Mesendoderm (in vitro differentiated cells): Measurements from ENCODE around the gene NLE1.
"Not testable (repeated sequence)": the region's sequence is repeated elsewhere in the genome, so short reads cannot be mapped to it uniquely, and the experiment has no call there.

Experiments used
- DNase-seq: peaks from one replicate; pipeline ENCODE4 v3.0.0; 2013
- H2AK5ac ChIP-seq: 2 replicates; pipeline ENCODE4 v1.6.1; 2013; ENCODE audit warnings: low read length, inconsistent platforms
- H2BK120ac ChIP-seq: 2 replicates; pipeline ENCODE4 v1.6.1; 2013; ENCODE audit warnings: low read depth, mild to moderate bottlenecking, low read length, moderate library complexity, mixed read lengths
- H2BK15ac ChIP-seq: replicated peaks from 2 replicates; pipeline ENCODE4 v1.6.1; 2013; ENCODE audit warnings: low read depth, mild to moderate bottlenecking, moderate library complexity
- H2BK5ac ChIP-seq: 2 replicates; pipeline ENCODE4 v1.6.1; 2013; ENCODE audit warnings: low read length, inconsistent platforms
- H3K18ac ChIP-seq: 2 replicates; pipeline ENCODE4 v1.6.1; 2013; ENCODE audit warnings: mild to moderate bottlenecking, low read length, mixed read lengths
- H3K23ac ChIP-seq: one replicate; pipeline ENCODE4 v1.6.1; 2013; ENCODE audit warnings: low read length
- H3K27ac ChIP-seq: 2 replicates; pipeline ENCODE4 v1.5.1; 2013; ENCODE audit warnings: low read depth, mild to moderate bottlenecking, inconsistent platforms, low read length, moderate library complexity
- H3K27me3 ChIP-seq: 2 replicates; pipeline ENCODE4 v1.6.1; 2013; ENCODE audit warnings: low read length, control low read depth, mild to moderate bottlenecking, inconsistent platforms; ENCODE audit not compliant: insufficient read depth, poor library complexity
- H3K36me3 ChIP-seq: 2 replicates; pipeline ENCODE4 v1.6.1; 2013; ENCODE audit warnings: low read length, inconsistent platforms; ENCODE audit not compliant: control insufficient read depth, insufficient read depth
- H3K4ac ChIP-seq: one replicate; pipeline ENCODE4 v1.6.1; 2013; ENCODE audit warnings: low read depth, mild to moderate bottlenecking, low read length, moderate library complexity
- H3K4me1 ChIP-seq: 2 replicates; pipeline ENCODE4 v1.6.1; 2013; ENCODE audit warnings: low read depth, low read length, inconsistent platforms; ENCODE audit not compliant: control insufficient read depth
- H3K4me2 ChIP-seq: 2 replicates; pipeline ENCODE4 v1.6.1; 2013; ENCODE audit warnings: low read length
- H3K4me3 ChIP-seq: 2 replicates; pipeline ENCODE4 v1.5.1; 2013; ENCODE audit warnings: mild to moderate bottlenecking, low read length
- H3K56ac ChIP-seq: one replicate; pipeline ENCODE4 v1.6.1; 2013; ENCODE audit warnings: low read length
- H3K79me1 ChIP-seq: 2 replicates; pipeline ENCODE4 v1.6.1; 2013; ENCODE audit warnings: low read length, inconsistent platforms
- H3K79me2 ChIP-seq: 2 replicates; pipeline ENCODE4 v1.6.1; 2013; ENCODE audit warnings: mild to moderate bottlenecking, low read length; ENCODE audit not compliant: control insufficient read depth, insufficient read depth
- H3K9ac ChIP-seq: 2 replicates; pipeline ENCODE4 v1.6.1; 2013; ENCODE audit warnings: low read length, inconsistent platforms
- H4K5ac ChIP-seq: one replicate; pipeline ENCODE4 v1.6.1; 2013; ENCODE audit warnings: low read length
- H4K8ac ChIP-seq: one replicate; pipeline ENCODE4 v1.6.1; 2013; ENCODE audit warnings: low read depth, mild to moderate bottlenecking, control low read depth, low read length, moderate library complexity
- WGBS: extraction: QIAGEN DNeasy Blood & Tissue Kit; methylation state at CpG from one replicate; pipeline ENCODE4 v1.1.7; 2013; ENCODE audit warnings: low lambda C conversion rate, missing lambda C conversion rate; ENCODE audit not compliant: insufficient coverage; ENCODE audit errors: extremely low coverage; 5-methylcytosine and 5-hydroxymethylcytosine counted together

The NLE1 gene

DNA sequence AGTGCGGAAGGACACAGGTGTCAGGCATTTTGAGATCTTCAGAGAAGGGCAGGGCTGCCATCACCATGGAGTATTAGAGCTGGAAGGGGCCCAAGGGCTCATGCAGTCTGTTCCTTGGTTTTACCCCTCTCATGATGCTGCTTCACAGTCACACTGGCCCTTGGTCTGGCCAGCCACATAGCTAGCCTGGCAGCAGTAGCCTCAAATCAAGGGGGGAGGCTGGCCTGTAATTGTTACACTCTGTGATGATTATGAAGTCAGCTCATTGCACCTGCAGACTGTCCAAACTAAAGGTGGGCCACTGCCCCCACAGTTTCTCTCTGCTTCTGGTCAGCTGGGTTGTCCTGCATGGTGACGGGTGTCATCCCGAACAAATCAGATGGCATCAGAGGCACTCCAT, 20.8 kb downstream of the NLE1 start, which contains the start of gene FNDC8:
FNDC8 (plus strand) TSS at position 301 of the 400 bp plus-strand sequence; CDS start at position 380, 79 bp downstream.
- Histone ChIP-seq H2BK120ac (no peak within 1 kb of the TSS), H3K79me2 (no peaks in the 10 kb centered on the region), H3K27me3 (no peaks in the 10 kb centered on the region), H3K4me3 (no peak within 1 kb of the TSS), H3K36me3 (no peaks in the 10 kb centered on the region), H3K79me1 (peaks cover 2% of the 10 kb centered on the region), H2AK5ac (no peak within 1 kb of the TSS), H4K8ac (no peak within 1 kb of the TSS), H3K4ac (no peak within 1 kb of the TSS), H3K18ac (no peak within 1 kb of the TSS), H2BK15ac (no peak within 1 kb of the TSS), H3K23ac (no peak within 1 kb of the TSS), H2BK5ac (no peak within 1 kb of the TSS), H3K4me2 (no peak within 1 kb of the TSS), H3K56ac (no peak within 1 kb of the TSS), H3K4me1 (no peaks in the 10 kb centered on the region), H3K9ac (no peak within 1 kb of the TSS), H3K27ac (no peak within 1 kb of the TSS), H4K5ac (no peak within 1 kb of the TSS)
- DNase-seq: no peak
- WGBS: no CpG with 5 or more reads among the region's 3 CpGs

DNA sequence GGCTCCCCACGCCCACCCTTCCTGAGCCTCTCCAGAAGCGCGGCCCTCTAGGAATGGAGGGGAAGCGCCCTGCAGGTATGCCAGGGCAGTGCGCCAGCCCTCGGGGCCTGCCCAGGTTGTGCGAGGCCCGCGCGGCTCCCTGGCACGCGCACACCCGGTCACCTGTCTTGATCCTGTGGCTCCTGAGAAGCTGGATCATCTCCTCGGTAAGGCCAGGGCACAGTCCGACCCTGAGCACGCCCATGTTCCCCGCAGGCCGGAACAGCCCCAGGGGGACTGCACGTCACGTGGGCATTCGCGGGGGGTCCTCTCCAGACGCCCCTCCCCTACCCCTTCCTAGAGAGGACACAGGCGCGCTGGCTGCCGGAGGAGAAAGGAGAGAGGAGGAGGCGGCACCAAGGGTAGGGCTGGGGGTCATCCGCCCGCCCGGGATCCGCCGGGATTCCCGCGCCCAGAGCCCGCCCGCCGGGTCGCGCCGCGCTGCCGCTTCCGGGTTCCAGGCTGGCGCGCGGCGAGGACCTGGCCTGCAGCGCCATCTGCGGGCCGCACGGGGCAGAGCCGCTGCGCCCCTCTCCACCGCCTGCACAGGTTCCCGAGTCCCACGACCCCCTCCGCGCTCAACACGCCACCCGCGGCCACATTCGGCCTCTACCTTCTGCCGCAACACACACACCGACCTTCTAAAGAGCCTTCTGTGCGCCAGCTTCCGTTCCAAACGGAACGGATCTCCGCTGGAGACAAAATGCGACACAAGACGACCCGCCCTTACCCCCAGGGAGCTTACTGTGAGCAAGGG, 22.5 kb downstream of the NLE1 start, which contains the start of gene RAD51D:
RAD51D (minus strand) TSS at position 491 of the 796 bp plus-strand sequence; CDS start at position 244, 247 bp downstream.
- no peak within 1 kb of the TSS for H3K18ac ChIP-seq
- no peak within 1 kb of the TSS for H2BK15ac ChIP-seq
- WGBS: no CpG with 5 or more reads among the region's 72 CpGs
- H2BK5ac ChIP-seq: peak within 1 kb of the TSS; percentile 70
- H2BK120ac ChIP-seq: no peak within 1 kb of the TSS
- no peak within 1 kb of the TSS for H4K8ac ChIP-seq
- peak; percentile 90 for DNase-seq
- peak within 1 kb of the TSS; percentile 34 for H3K27ac ChIP-seq
- H3K27me3 ChIP-seq: no peaks in the 10 kb centered on the region
- H3K4me3 ChIP-seq: peak within 1 kb of the TSS; percentile 62
- no peaks in the 10 kb centered on the region for H3K36me3 ChIP-seq
- no peaks in the 10 kb centered on the region for H3K4me1 ChIP-seq
- H3K9ac ChIP-seq: peak within 1 kb of the TSS; percentile 86
- H3K23ac ChIP-seq: peak within 1 kb of the TSS; percentile 3
- H3K4me2 ChIP-seq: peak within 1 kb of the TSS; percentile 92
- H3K4ac ChIP-seq: no peak within 1 kb of the TSS
- peaks cover 6% of the 10 kb centered on the region for H3K79me1 ChIP-seq
- H4K5ac ChIP-seq: no peak within 1 kb of the TSS
- no peak within 1 kb of the TSS for H2AK5ac ChIP-seq
- peak within 1 kb of the TSS; percentile 97 for H3K56ac ChIP-seq
- no peaks in the 10 kb centered on the region for H3K79me2 ChIP-seq

DNA sequence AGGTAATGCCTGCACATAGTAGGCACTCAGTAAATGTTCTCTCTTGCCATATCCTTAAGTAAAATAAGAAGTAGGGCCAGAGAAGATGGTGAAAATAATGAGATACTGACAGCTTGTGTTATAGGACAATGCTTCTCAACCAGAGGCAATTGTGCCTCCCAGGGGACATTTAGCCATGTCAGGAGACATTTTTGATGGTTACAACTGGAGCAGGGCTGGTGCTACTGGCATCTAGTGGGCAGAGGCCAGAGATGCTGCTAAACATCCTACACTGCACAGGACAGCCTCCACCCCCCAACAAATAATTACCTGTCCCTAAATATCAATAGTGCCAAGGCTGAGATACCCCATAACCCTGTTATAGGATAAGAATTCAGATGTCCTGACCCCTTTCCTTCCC, 24.1 kb downstream of the NLE1 start:
- Histone ChIP-seq H3K79me2 (no peaks in the 10 kb centered on the region), H3K4me2 (no peak overlapping the region), H3K4me3 (no peak overlapping the region), H3K36me3 (no peaks in the 10 kb centered on the region), H2AK5ac (no peak overlapping the region), H4K5ac (no peak overlapping the region), H3K23ac (no peak overlapping the region), H3K56ac (peak overlapping the region; percentile 60), H3K9ac (no peak overlapping the region), H3K27me3 (no peaks in the 10 kb centered on the region), H4K8ac (no peak overlapping the region), H2BK15ac (no peak overlapping the region), H3K4ac (no peak overlapping the region), H3K4me1 (no peaks in the 10 kb centered on the region), H3K18ac (no peak overlapping the region), H3K79me1 (peaks cover 6% of the 10 kb centered on the region), H2BK5ac (no peak overlapping the region), H3K27ac (no peak overlapping the region), H2BK120ac (no peak overlapping the region)
- DNase-seq: no peak

DNA sequence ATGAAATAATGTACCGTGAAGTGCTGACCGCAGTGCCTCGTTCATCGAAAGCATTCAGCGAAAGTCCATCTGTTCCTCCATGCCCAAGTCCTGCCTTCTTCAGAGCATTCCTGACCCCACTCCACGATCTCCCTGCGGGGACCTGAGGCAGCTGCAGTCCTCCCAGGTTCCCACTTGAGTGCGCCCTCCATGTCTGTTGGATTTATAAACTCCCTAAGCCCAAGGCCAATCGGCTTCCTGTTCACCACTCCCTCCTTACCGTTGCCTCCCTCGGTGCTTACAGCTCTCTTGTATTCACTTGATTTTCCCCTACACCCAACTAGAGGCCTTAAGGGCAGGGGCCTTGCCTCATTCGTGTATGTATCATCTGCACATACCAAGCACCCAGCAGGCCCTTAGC, 25.3 kb downstream of the NLE1 start:
- DNase-seq: peak; percentile 55
- Histone ChIP-seq H3K56ac (peak overlapping the region; percentile 51), H3K23ac (no peak overlapping the region), H2AK5ac (no peak overlapping the region), H3K18ac (no peak overlapping the region), H3K4me3 (no peak overlapping the region), H3K27ac (no peak overlapping the region), H2BK15ac (no peak overlapping the region), H3K36me3 (no peaks in the 10 kb centered on the region), H3K79me1 (peaks cover 6% of the 10 kb centered on the region), H3K4ac (no peak overlapping the region), H3K4me1 (no peaks in the 10 kb centered on the region), H2BK120ac (no peak overlapping the region), H4K5ac (no peak overlapping the region), H3K9ac (no peak overlapping the region), H3K27me3 (no peaks in the 10 kb centered on the region), H3K4me2 (no peak overlapping the region), H2BK5ac (no peak overlapping the region), H4K8ac (no peak overlapping the region), H3K79me2 (no peaks in the 10 kb centered on the region)
- no CpG with 5 or more reads among the region's 12 CpGs for WGBS

DNA sequence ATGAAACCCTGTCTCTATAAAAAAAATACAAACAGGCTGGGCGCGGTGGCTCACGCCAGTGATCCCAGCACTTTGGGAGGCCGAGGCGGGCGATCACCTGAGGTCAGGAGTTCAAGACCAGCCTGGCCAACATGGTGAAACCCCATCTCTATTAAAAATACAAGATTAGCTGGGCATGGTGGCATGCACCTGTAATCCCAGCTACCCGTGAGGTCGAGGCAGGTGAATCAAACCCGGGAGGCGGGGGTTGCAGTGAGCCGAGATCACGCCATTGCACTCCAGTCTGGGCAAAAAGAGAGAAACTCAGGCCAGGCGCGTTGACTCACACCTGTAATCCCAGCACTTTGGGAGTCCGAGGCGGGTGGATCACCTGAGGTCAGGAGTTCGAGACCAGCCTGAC, 31.3 kb downstream of the NLE1 start:
- H3K4me1 ChIP-seq, H2AK5ac ChIP-seq, H2BK5ac ChIP-seq, H3K4ac ChIP-seq, H3K9ac ChIP-seq, H3K4me3 ChIP-seq, H3K23ac ChIP-seq, DNase-seq, H3K79me2 ChIP-seq, H3K27me3 ChIP-seq, H4K5ac ChIP-seq, H3K79me1 ChIP-seq, H2BK120ac ChIP-seq, H3K18ac ChIP-seq, H3K4me2 ChIP-seq, H4K8ac ChIP-seq, H3K36me3 ChIP-seq, H2BK15ac ChIP-seq, H3K56ac ChIP-seq, H3K27ac ChIP-seq: not testable (repeated sequence)
- no CpG with 5 or more reads among the region's 17 CpGs for WGBS
